Esophagus (tissue), 2 donors: ENCODE data around the gene ZGPAT. TPM values are rescaled to one million over a fixed set of nuclear protein-coding genes. Genes with fewer than 3 reads are reported as not detected.

Source experiments
- H3K27ac ChIP-seq, 2 donors: one replicate each; pipeline ENCODE4 v1.5.1; 2013; ENCODE audit warnings: low read depth in 2 of 2, mild to moderate bottlenecking in 2 of 2, inconsistent platforms in 1 of 2, low read length in 1 of 2, moderate library complexity in 1 of 2
- H3K27me3 ChIP-seq, 2 donors: one replicate each; pipeline ENCODE4 v1.6.1; 2013; ENCODE audit warnings: low read length in 2 of 2, control low read depth in 1 of 2, mild to moderate bottlenecking in 1 of 2; ENCODE audit not compliant: insufficient read depth in 2 of 2, control insufficient read depth in 1 of 2
- H3K36me3 ChIP-seq, 2 donors: one replicate each; pipeline ENCODE4 v1.6.1; 2013; ENCODE audit warnings: low read length in 1 of 2; ENCODE audit not compliant: control insufficient read depth in 2 of 2, insufficient read depth in 2 of 2
- H3K4me1 ChIP-seq, 2 donors: one replicate each; pipeline ENCODE4 v1.6.1; 2013; ENCODE audit warnings: low read length in 1 of 2; ENCODE audit not compliant: control insufficient read depth in 2 of 2, insufficient read depth in 2 of 2
- H3K4me3 ChIP-seq, 2 donors: one replicate each; pipeline ENCODE4 v1.5.1; 2013; ENCODE audit warnings: low read length in 2 of 2, mild to moderate bottlenecking in 2 of 2, low read depth in 1 of 2, moderate library complexity in 1 of 2
- H3K9me3 ChIP-seq, 2 donors: one replicate each; pipeline ENCODE4 v1.6.1; 2013; ENCODE audit warnings: mild to moderate bottlenecking in 2 of 2, low read depth in 1 of 2, low read length in 1 of 2, moderate library complexity in 1 of 2; ENCODE audit not compliant: control insufficient read depth in 2 of 2, insufficient read depth in 1 of 2
- WGBS, 2 donors: extraction: QIAGEN DNeasy Blood & Tissue Kit; methylation state at CpG; one replicate each; pipeline ENCODE4 v1.1.7; 2013; 5-methylcytosine and 5-hydroxymethylcytosine counted together
- polyA plus RNA-seq, 2 donors: library from polyadenylated mRNA; stranded (reverse); fragments of 200-250 nt; gene quantifications; one replicate each; pipeline ENCODE4 v1.2.3, GENCODE V29; 2013
- donor health status: healthy with polysubstance abuse.
- donor health status: Bipolar disorder and iron deficiency.

ZGPAT gene
- polyA plus RNA-seq, 2 donors: 24.4 to 38.9 TPM

GRCh38 chr20:63741676-63742380 lies 34.0 kb downstream of the ZGPAT start:
- Histone ChIP-seq H3K4me3 (no peak overlapping the region), H3K9me3 (no peaks in the 10 kb centered on the region), H3K4me1 (peaks cover 6 to 17% of the 10 kb centered on the region in 2 donors), H3K36me3 (peaks cover 0 to 11% of the 10 kb centered on the region in 2 donors), H3K27me3 (no peaks in the 10 kb centered on the region), H3K27ac (peak overlapping the region in 1 of 2 donors; percentile 93)
- 70 to 73% methylated on average over 30 of the region's 30 CpGs for WGBS, 2 donors

GRCh38 chr20:63742381-63743024 lies 34.7 kb downstream of the ZGPAT start:
- no peaks in the 10 kb centered on the region for H3K27me3 ChIP-seq
- peaks cover 0 to 11% of the 10 kb centered on the region in 2 donors for H3K36me3 ChIP-seq
- H3K4me3 ChIP-seq: no peak overlapping the region
- H3K9me3 ChIP-seq: no peaks in the 10 kb centered on the region
- H3K4me1 ChIP-seq: peaks cover 6 to 10% of the 10 kb centered on the region in 2 donors
- H3K27ac ChIP-seq: no peak overlapping the region
- 82 to 85% methylated on average over 35 to 37 of the region's 37 CpGs for WGBS, 2 donors

GRCh38 chr20:63743210-63743970 lies 35.6 kb downstream of the ZGPAT start:
- WGBS, 2 donors: 83 to 87% methylated on average over 31 of the region's 31 CpGs
- H3K27ac ChIP-seq: no peak overlapping the region
- H3K9me3 ChIP-seq: no peaks in the 10 kb centered on the region
- no peak overlapping the region for H3K4me3 ChIP-seq
- H3K27me3 ChIP-seq: no peaks in the 10 kb centered on the region
- peaks cover 0 to 11% of the 10 kb centered on the region in 2 donors for H3K36me3 ChIP-seq
- peaks cover 2 to 4% of the 10 kb centered on the region in 2 donors for H3K4me1 ChIP-seq

- H3K4me3 ChIP-seq: no peak overlapping the region
- no peaks in the 10 kb centered on the region for H3K9me3 ChIP-seq
- peaks cover 0 to under 1% of the 10 kb centered on the region in 2 donors for H3K4me1 ChIP-seq
- peaks cover 0 to 11% of the 10 kb centered on the region in 2 donors for H3K36me3 ChIP-seq
- no peaks in the 10 kb centered on the region for H3K27me3 ChIP-seq
- no peak overlapping the region for H3K27ac ChIP-seq
- WGBS, 2 donors: 62 to 63% methylated on average over 4 of the region's 4 CpGs
Observed at GRCh38 chr20:63744158-63744557, 36.3 kb downstream of the ZGPAT start.

GRCh38 chr20:63744574-63745423 lies 37.0 kb downstream of the ZGPAT start:
- peaks cover 0 to 11% of the 10 kb centered on the region in 2 donors for H3K36me3 ChIP-seq
- H3K4me1 ChIP-seq: no peaks in the 10 kb centered on the region
- no peaks in the 10 kb centered on the region for H3K27me3 ChIP-seq
- no peaks in the 10 kb centered on the region for H3K9me3 ChIP-seq
- WGBS, 2 donors: 68 to 70% methylated on average over 24 to 25 of the region's 25 CpGs
- no peak overlapping the region for H3K4me3 ChIP-seq
- no peak overlapping the region for H3K27ac ChIP-seq

GRCh38 chr20:63745424-63745805 lies 37.6 kb downstream of the ZGPAT start:
- no peaks in the 10 kb centered on the region for H3K9me3 ChIP-seq
- 54 to 78% methylated on average over 15 of the region's 15 CpGs for WGBS, 2 donors
- peaks cover 0 to 11% of the 10 kb centered on the region in 2 donors for H3K36me3 ChIP-seq
- H3K27ac ChIP-seq: no peak overlapping the region
- H3K4me3 ChIP-seq: no peak overlapping the region
- H3K4me1 ChIP-seq: no peaks in the 10 kb centered on the region
- H3K27me3 ChIP-seq: no peaks in the 10 kb centered on the region

- Histone ChIP-seq H3K4me1 (no peaks in the 10 kb centered on the region), H3K4me3 (no peak overlapping the region), H3K36me3 (peaks cover 0 to 11% of the 10 kb centered on the region in 2 donors), H3K9me3 (no peaks in the 10 kb centered on the region), H3K27me3 (no peaks in the 10 kb centered on the region), H3K27ac (no peak overlapping the region)
- WGBS, 2 donors: 84 to 85% methylated on average over 19 to 26 of the region's 26 CpGs
Observed at GRCh38 chr20:63745961-63746731, 38.3 kb downstream of the ZGPAT start.

- whole genome bisulfite sequencing, 2 donors: 91 to 93% methylated on average over 46 to 47 of the region's 47 CpGs
- Histone ChIP-seq H3K4me1 (no peaks in the 10 kb centered on the region), H3K36me3 (peaks cover 0 to 11% of the 10 kb centered on the region in 2 donors), H3K27ac (no peak overlapping the region), H3K9me3 (no peaks in the 10 kb centered on the region), H3K27me3 (no peaks in the 10 kb centered on the region), H3K4me3 (no peak overlapping the region)
Observed at GRCh38 chr20:63746751-63747315, 39.0 kb downstream of the ZGPAT start.
